HG02852 (cell line): Measurements from ENCODE around the gene KLHDC10.
"Not testable (repeated sequence)": the region's sequence is repeated elsewhere in the genome, so short reads cannot be mapped to it uniquely, and the experiment has no call there.

Experiments used
- ATAC-seq: cut with Tn5 transposase; IDR thresholded peaks from one replicate; pipeline ENCODE4 v1.9.1; 2021; ENCODE audit warnings: mild to moderate bottlenecking, moderate library complexity; ENCODE audit not compliant: unreplicated experiment

KLHDC10 gene

DNA sequence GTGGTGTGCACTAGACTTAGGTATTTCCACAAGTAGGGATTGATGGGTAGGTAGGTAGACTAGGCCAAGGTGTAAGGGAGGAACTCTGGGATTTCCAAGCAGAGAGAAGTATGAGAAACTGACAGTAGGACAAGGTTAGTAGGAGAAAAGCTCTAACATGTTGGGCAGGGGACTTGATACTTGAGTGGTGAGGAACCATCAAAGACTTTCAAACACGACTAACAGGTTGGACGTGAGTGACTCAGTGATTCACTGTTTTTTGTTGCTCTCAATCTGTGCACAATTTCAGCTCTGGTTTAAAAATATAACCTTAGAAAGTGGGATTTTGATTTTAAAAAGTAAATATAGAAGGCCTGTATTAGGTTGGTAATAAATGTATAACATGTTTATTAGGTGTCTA lies 44.4 kb downstream of the KLHDC10 start:
- ATAC-seq, result no peak

DNA sequence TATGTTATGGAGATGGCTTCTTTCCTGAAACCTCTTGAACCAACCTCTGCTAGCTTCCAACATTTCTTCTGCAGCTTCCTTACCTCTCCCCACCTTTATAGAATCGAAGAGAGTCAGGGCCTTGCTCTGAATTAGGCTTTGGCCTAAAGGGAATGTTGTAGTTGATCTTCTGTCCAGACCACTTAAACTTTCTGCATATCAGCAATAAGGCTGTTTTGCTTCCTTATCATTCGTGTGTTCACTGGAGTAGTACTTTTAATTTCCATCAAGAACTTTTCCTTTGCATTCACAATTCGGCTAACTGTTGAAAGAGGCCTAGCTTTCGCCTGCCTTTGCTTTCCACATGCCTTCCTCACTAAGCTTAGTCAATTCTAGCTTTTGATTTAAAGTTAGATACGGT lies 48.0 kb downstream of the KLHDC10 start:
- no peak for ATAC-seq

DNA sequence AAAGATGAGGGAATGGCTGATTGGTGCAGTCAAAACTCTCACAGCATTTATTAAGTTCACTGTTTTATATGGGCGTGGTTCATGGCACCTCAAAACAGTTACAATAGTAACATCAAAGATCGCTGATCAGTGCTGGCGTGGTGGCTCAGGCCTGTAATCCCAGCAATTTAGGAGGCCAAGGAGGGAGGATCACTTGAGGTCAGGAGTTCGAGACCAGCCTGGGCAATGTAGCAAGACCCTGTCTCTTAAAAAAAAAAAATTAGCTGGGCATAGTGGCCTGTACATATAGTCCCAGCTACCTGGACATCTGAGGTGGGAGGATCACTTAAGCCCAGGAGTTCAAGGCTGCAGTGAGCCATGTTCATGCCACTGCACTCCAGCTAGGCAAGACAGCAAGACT lies 48.5 kb downstream of the KLHDC10 start:
- ATAC-seq, result no peak

DNA sequence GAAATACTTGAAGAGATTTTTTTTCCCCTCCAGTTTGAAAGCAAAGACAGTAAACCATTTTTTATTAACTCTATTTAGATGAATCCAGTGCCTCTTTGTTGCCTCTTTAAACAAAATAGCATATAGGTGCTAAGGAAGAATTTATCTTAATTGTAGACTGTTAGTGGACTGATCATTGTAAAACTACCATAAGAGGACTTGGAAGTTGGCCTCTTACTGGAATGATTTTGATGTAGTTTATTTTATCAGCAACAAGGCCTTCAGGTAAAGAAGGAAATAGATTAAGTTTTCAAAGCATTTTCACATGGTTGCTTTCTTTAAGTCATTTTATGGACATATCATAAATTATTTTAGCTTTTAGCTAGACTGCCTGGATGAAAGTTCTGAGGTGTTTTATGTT lies 53.2 kb downstream of the KLHDC10 start:
- ATAC-seq, result no peak

DNA sequence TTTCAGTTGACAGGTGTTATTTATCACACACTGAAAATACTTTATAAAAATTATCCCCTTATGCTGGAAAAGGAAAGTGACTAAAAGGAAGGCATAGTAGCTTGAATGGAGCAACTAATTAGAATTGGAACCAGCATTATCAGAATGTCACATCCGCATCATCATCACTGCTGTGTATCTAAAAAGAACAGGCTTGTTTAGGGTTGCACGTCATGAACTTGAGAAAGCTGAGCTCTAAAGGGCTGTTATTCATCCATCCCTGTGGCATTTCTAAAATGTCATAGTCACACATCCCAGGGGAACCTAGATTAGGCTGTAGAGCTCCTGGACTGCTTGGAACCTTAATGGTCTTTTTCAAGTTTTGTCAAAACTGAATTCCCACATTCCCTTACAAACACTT lies 54.4 kb downstream of the KLHDC10 start:
- ATAC-seq, result no peak

GRCh38 chr7:130126840-130127239 lies 56.5 kb downstream of the KLHDC10 start:
- ATAC-seq, result not testable (repeated sequence)

- ATAC-seq, result no peak
Measured at GRCh38 chr7:130127404-130127803, 57.1 kb downstream of the KLHDC10 start.

GRCh38 chr7:130127821-130128317 lies 57.5 kb downstream of the KLHDC10 start:
- no peak for ATAC-seq

- no peak for ATAC-seq
Measured at GRCh38 chr7:130129011-130129411, 58.7 kb downstream of the KLHDC10 start.

DNA sequence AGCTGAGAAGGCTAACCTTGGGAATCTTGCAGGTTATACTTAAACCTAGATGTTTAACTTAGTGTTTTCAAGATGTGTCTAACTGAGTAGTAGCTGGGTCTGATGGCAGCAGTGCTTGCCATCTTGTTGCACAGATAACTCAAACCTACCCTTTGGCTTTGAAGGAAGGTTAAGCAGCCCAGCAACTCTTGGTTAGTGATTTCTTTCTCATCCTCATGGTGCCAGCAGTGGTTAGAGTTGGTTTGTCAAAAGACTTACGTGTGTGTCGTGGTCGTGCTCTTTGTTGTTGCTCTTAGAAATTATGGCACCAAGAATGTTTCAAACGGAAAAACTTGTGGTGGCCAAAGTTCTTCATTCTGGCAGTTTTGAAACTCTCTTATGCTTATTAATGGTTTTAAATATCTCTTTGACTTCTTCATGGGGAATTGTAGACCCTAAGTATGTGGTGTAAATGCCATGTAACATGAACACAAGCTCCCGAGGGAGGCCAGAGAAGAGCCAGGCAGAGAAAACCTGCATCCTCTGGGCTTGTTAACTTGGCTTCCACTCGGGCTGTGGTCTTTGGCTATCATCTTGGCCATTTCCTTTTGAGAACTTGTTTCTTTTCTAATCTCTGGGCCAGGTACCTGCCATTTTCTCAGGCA lies 61.0 kb downstream of the KLHDC10 start:
- ATAC-seq, result no peak

DNA sequence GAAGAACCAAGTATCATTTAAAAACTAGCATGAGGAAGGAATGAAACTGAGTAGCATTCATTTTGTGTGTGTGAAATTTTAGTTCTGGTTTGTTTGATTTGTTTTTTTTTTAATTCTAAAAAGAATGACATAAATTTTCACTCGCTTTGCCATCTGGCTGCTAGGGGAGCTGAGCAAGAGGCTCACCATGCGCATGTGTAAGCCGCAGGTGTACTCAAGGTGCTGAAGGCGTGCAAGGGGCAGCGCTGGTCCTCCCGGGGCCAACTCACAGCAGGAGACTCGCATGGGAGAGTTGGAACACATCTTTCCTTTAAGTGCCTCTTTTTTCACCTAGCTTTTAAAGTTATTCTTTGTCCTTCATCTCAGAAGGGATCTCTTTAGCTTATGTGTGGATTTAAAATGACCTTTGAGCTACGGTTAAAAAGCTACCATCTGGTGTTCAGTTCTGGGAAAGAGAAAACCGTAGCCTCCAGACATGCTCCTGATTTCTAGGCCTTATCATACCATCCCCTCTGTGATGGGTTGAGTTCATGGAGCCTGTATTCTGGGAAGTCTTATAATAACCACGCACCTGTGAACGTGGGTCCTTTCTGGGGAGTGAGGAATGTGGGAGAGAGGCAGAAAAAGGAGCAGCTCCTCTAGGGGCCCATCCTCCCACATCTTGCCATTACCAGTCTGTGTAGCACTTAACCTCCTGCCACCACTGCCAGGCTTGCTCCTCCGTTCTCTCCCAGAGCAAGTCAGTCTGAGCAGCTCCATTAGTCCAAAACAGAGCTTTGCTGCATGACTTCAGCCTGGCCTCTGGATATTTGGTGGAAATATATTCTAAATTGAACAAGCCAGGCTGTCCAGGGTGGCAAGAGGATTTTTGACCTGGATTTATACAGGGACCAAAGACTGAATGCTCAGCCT lies 61.9 kb downstream of the KLHDC10 start:
- ATAC-seq, result no peak

DNA sequence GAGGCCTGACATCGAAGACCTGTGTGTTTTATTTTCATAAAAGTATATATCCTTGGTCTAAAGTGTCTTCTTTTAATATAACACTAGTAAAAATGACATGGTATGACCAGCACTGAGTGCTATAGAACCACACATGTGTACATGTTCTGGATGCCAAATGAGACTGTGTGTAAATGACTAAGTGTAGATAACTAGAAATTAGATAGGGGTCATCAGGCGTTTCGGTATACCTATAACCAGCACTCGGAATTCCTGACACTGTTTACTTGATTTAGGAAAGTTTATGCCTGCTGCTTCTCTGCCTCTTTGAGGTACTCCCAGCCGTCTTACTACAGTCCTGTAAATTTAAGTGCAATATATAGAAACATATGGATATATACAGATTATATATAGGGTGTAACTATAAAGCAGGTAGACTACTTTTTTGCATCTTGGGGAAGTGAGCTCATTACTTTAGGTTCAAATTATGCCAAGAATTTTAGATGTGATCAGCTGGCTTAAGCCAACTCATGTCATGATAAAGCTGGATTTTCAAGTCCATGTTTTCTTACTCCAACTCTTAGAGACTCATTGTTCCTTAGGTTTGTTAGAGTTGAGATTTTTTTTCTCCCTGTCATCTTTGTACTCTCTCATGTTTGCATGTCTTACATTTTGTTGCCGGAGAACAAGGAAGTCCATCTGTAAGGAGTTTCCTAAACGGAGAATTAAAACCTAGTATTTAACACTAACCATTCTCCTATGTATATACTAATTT lies 62.9 kb downstream of the KLHDC10 start:
- ATAC-seq, result no peak

GRCh38 chr7:130134106-130134636 lies 63.8 kb downstream of the KLHDC10 start:
- ATAC-seq, result no peak

DNA sequence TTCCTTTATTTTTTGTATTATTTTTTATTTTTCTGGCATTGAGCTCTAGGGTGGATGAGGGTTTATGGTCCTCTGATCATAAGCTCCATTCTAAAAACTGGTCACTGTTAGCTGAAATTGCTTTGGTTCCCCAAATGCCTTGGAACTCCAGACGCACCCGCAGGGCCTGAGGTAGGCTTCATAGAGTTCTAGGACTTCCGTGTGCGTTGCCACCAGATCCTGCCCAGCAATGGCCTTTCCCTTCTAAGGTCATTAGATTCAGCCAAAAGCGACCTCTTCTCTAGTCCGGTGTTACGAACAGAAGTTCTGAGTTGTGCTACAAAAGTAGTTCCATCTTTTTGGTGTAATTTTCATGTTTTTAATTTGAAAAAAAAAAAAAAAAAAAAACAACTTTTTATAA lies 64.4 kb downstream of the KLHDC10 start:
- no peak for ATAC-seq

- no peak for ATAC-seq
Measured at GRCh38 chr7:130135208-130136205, 65.2 kb downstream of the KLHDC10 start.

- no peak for ATAC-seq
Measured at GRCh38 chr7:130136579-130137167, 66.3 kb downstream of the KLHDC10 start.

- ATAC-seq, result no peak
Measured at GRCh38 chr7:130137207-130137606, 66.9 kb downstream of the KLHDC10 start.

- no peak for ATAC-seq
Measured at GRCh38 chr7:130139193-130139960, 69.0 kb downstream of the KLHDC10 start.
